Neural cell (in vitro differentiated cells): ENCODE results near the gene LIN7B. TPM values are rescaled to one million over a fixed set of nuclear protein-coding genes. Genes with fewer than 3 reads are reported as not detected.
A peak's percentile ranks its signal among the peaks of the same experiment; 100 is the strongest.

Source experiments
- H2AFZ ChIP-seq: fragments of 200-600, 300-800 bp; sonication (generic), shearing (Covaris generic); 2 replicates; pipeline ENCODE4 v1.6.0; 2014; ENCODE audit warnings: low read depth, mild to moderate bottlenecking, antibody characterized with exemption, low read length, moderate library complexity
- H3F3A ChIP-seq: fragments of 200-600 bp; shearing (Covaris generic); 2 replicates; pipeline ENCODE4 v1.6.1; 2016; ENCODE audit warnings: mild to moderate bottlenecking, moderate library complexity, mixed read lengths, antibody characterized with exemption, low read length; ENCODE audit not compliant: insufficient read depth, poor library complexity, severe bottlenecking
- H3K27ac ChIP-seq: fragments of 200-600, 300-800 bp; sonication (generic), shearing (Covaris generic); 2 replicates; pipeline ENCODE4 v1.5.1; 2014; ENCODE audit warnings: mild to moderate bottlenecking, low read length, moderate library complexity
- H3K27me3 ChIP-seq: fragments of 300-800, 200-600 bp; sonication (generic), shearing (Covaris generic); 2 replicates; pipeline ENCODE4 v1.6.0; 2014; ENCODE audit warnings: mild to moderate bottlenecking, low read depth, low read length, moderate library complexity; ENCODE audit not compliant: insufficient read depth
- H3K36me3 ChIP-seq: fragments of 300-800, 200-600 bp; sonication (generic), shearing (Covaris generic); 2 replicates; pipeline ENCODE4 v1.5.1; 2014; ENCODE audit warnings: mild to moderate bottlenecking, antibody characterized with exemption, low read length, moderate library complexity; ENCODE audit not compliant: insufficient read depth
- H3K4me2 ChIP-seq: fragments of 300-800, 200-600 bp; sonication (generic), shearing (Covaris generic); 2 replicates; pipeline ENCODE4 v1.6.0; 2014; ENCODE audit warnings: mild to moderate bottlenecking, low read length
- H3K4me3 ChIP-seq: fragments of 300-800, 200-600 bp; sonication (generic), shearing (Covaris generic); 2 replicates; pipeline ENCODE4 v1.5.1; 2014; ENCODE audit warnings: mild to moderate bottlenecking, low read length, moderate library complexity
- H3K79me2 ChIP-seq: fragments of 200-600 bp; shearing (Covaris generic); replicated peaks from 2 replicates; pipeline ENCODE4 v1.6.0; 2014; ENCODE audit warnings: mild to moderate bottlenecking, low read length, moderate library complexity; ENCODE audit not compliant: insufficient read depth
- H3K9ac ChIP-seq: fragments of 300-800, 200-600 bp; sonication (generic), shearing (Covaris generic); 2 replicates; pipeline ENCODE4 v1.6.1; 2016; ENCODE audit warnings: mild to moderate bottlenecking, low read length, mixed read lengths
- H3K9me2 ChIP-seq: fragments of 200-600 bp; shearing (Covaris generic); 2 replicates; pipeline ENCODE4 v1.6.1; 2016; ENCODE audit warnings: mild to moderate bottlenecking, low read length, mixed read lengths; ENCODE audit not compliant: insufficient read depth
- H3K9me3 ChIP-seq: fragments of 200-600, 300-800 bp; sonication (generic), shearing (Covaris generic); 2 replicates; pipeline ENCODE4 v1.6.1; 2016; ENCODE audit warnings: mild to moderate bottlenecking, mixed run types, low read length, moderate library complexity, mixed read lengths
- H4K20me1 ChIP-seq: fragments of 200-600 bp; shearing (Covaris generic); 2 replicates; pipeline ENCODE4 v1.6.1; 2016; ENCODE audit warnings: mild to moderate bottlenecking, mixed run types; ENCODE audit not compliant: insufficient read depth
- EP300 ChIP-seq: fragments of 450-650 bp; conservative IDR thresholded peaks from 2 replicates; pipeline ENCODE4 v1.6.1; 2014; ENCODE audit warnings: antibody characterized with exemption, mild to moderate bottlenecking, moderate library complexity; ENCODE audit not compliant: poor library complexity, severe bottlenecking
- EZH2 ChIP-seq: fragments of 200-600, 300-800 bp; shearing (Covaris generic), sonication (generic); IDR thresholded peaks from 2 replicates; pipeline ENCODE4 v1.6.1; 2014; ENCODE audit warnings: antibody characterized with exemption, low read length, borderline replicate concordance, mild to moderate bottlenecking; ENCODE audit not compliant: insufficient read depth, poor library complexity, severe bottlenecking
- MXI1 ChIP-seq: fragments of 450-650 bp; conservative IDR thresholded peaks from 2 replicates; pipeline ENCODE4 v1.6.1; 2014; ENCODE audit warnings: antibody characterized with exemption, mild to moderate bottlenecking; ENCODE audit not compliant: poor library complexity, severe bottlenecking
- POLR2AphosphoS5 ChIP-seq: IDR thresholded peaks from 2 replicates; pipeline ENCODE4 v1.6.1; 2012
- RAD21 ChIP-seq: fragments of 450-650 bp; conservative IDR thresholded peaks from 2 replicates; pipeline ENCODE4 v1.6.1; 2014; ENCODE audit warnings: antibody characterized with exemption, mild to moderate bottlenecking, moderate library complexity
- SMC3 ChIP-seq: fragments of 450-650 bp; conservative IDR thresholded peaks from 2 replicates; pipeline ENCODE4 v1.6.1; 2014; ENCODE audit warnings: antibody characterized with exemption, mild to moderate bottlenecking, moderate library complexity; ENCODE audit not compliant: poor library complexity
- TAF1 ChIP-seq: IDR thresholded peaks from 2 replicates; pipeline ENCODE4 v1.6.1; 2012; ENCODE audit warnings: low read depth
- polyA plus RNA-seq: library from polyadenylated mRNA; depleted of rRNA; stranded (reverse); fragments of >200 nt; gene quantifications from 2 replicates; pipeline ENCODE4 v1.2.3, GENCODE V29; 2014
- TF ChIP-seq, protein P1 (sequence below): IDR thresholded peaks from 2 replicates; pipeline ENCODE4 v1.6.1; 2012; ENCODE audit warnings: borderline replicate concordance
- TF ChIP-seq, protein P2 (sequence below): fragments of 450-650 bp; IDR thresholded peaks from 2 replicates; pipeline ENCODE4 v1.5.1; 2014; ENCODE audit warnings: antibody characterized with exemption, mild to moderate bottlenecking, moderate library complexity; ENCODE audit not compliant: poor library complexity, severe bottlenecking

Gene LIN7B
- polyA plus RNA-seq, 1 donor from 2014 or later: 88.7 TPM

DNA sequence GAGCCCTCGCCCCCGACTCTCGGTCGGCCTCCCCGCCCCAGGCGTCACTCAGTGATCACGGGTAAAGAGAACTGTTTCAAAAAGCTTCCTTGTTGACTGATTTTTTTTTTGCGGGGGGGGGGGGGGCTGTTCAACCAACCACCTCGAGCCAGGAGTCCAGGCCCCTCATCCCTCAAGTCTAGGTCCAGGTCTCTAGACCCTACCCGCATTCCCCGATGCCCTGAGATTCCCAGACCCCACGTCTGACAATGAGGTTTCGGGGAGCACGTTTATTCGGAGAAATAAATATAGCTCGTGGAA is 36.7 kb downstream of the LIN7B start:
- peak overlapping the region; percentile 76 for H3K4me2 ChIP-seq
- no peaks in the 10 kb centered on the region for H3K79me2 ChIP-seq
- H3K9me3 ChIP-seq: no peaks in the 10 kb centered on the region
- no peaks in the 10 kb centered on the region for H4K20me1 ChIP-seq
- H3K27ac ChIP-seq: peak overlapping the region; percentile 78
- H3F3A ChIP-seq: no peaks in the 10 kb centered on the region
- no peaks in the 10 kb centered on the region for H3K36me3 ChIP-seq
- no peaks in the 10 kb centered on the region for H3K9me2 ChIP-seq
- TF ChIP-seq EZH2 (no peak), POLR2AphosphoS5 (no peak), EP300 (no peak), RAD21 (no peak), SMC3 (no peak), MXI1 (no peak), TAF1 (no peak)
- TF ChIP-seq, protein P1, sequence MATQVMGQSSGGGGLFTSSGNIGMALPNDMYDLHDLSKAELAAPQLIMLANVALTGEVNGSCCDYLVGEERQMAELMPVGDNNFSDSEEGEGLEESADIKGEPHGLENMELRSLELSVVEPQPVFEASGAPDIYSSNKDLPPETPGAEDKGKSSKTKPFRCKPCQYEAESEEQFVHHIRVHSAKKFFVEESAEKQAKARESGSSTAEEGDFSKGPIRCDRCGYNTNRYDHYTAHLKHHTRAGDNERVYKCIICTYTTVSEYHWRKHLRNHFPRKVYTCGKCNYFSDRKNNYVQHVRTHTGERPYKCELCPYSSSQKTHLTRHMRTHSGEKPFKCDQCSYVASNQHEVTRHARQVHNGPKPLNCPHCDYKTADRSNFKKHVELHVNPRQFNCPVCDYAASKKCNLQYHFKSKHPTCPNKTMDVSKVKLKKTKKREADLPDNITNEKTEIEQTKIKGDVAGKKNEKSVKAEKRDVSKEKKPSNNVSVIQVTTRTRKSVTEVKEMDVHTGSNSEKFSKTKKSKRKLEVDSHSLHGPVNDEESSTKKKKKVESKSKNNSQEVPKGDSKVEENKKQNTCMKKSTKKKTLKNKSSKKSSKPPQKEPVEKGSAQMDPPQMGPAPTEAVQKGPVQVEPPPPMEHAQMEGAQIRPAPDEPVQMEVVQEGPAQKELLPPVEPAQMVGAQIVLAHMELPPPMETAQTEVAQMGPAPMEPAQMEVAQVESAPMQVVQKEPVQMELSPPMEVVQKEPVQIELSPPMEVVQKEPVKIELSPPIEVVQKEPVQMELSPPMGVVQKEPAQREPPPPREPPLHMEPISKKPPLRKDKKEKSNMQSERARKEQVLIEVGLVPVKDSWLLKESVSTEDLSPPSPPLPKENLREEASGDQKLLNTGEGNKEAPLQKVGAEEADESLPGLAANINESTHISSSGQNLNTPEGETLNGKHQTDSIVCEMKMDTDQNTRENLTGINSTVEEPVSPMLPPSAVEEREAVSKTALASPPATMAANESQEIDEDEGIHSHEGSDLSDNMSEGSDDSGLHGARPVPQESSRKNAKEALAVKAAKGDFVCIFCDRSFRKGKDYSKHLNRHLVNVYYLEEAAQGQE: no peak
- TF ChIP-seq, protein P2, sequence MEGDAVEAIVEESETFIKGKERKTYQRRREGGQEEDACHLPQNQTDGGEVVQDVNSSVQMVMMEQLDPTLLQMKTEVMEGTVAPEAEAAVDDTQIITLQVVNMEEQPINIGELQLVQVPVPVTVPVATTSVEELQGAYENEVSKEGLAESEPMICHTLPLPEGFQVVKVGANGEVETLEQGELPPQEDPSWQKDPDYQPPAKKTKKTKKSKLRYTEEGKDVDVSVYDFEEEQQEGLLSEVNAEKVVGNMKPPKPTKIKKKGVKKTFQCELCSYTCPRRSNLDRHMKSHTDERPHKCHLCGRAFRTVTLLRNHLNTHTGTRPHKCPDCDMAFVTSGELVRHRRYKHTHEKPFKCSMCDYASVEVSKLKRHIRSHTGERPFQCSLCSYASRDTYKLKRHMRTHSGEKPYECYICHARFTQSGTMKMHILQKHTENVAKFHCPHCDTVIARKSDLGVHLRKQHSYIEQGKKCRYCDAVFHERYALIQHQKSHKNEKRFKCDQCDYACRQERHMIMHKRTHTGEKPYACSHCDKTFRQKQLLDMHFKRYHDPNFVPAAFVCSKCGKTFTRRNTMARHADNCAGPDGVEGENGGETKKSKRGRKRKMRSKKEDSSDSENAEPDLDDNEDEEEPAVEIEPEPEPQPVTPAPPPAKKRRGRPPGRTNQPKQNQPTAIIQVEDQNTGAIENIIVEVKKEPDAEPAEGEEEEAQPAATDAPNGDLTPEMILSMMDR: no peak
- H3K27me3 ChIP-seq: no peaks in the 10 kb centered on the region
- no peak overlapping the region for H2AFZ ChIP-seq
- peak overlapping the region; percentile 79 for H3K9ac ChIP-seq
- peak overlapping the region; percentile 96 for H3K4me3 ChIP-seq

DNA sequence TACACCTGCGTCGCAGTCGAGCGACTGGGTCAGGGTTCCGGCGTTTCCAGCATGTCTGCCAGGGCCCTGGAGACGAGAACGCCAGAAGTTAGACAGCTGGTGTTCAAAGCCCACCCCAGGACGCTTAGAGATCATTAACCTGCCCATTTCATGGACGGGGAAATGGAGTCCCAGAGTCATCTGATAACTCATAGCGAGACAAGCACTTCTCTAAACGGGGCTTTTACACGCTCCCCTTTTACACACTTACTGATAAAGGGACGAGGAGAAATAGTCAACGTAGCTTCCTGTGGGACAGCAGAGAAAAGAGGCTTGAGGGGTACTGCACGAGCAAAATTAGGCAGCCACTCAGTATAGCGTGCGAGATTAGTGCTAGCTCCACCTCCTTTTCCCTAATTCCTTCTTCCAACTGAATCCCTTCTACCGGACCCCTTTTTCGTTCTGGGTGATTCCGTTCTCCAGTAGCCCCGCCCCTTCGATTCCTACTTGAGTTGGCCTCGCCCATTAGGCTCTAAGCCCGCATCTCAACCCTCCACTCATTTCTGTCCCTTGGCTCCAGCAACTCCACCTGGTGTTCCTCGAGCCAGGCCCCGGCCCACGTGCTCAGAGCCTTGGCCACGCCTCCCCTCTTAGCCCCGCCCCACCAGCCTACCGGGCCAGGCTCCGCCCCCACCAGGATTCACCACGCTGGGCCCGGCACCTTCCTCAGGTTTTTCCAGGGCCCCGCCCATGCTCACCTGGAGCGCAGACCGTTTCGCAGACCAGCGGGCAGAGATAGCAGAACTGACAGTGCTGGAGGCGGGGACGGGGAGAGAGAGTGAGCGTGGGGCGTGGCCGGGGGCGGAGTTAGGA is 37.3 kb downstream of the LIN7B start:
- TF ChIP-seq POLR2AphosphoS5 (no peak), RAD21 (no peak), TAF1 (no peak), MXI1 (no peak), SMC3 (no peak), EZH2 (no peak)
- Histone ChIP-seq H3K9ac (peak overlapping the region; percentile 79), H3K4me2 (no peak overlapping the region), H2AFZ (no peak overlapping the region), H3F3A (no peaks in the 10 kb centered on the region), H4K20me1 (no peaks in the 10 kb centered on the region), H3K9me2 (no peaks in the 10 kb centered on the region), H3K79me2 (no peaks in the 10 kb centered on the region), H3K27ac (no peak overlapping the region), H3K9me3 (no peaks in the 10 kb centered on the region), H3K36me3 (no peaks in the 10 kb centered on the region), H3K4me3 (peak overlapping the region; percentile 96), H3K27me3 (no peaks in the 10 kb centered on the region)
